ENCODE data around the gene CHST3.
A peak's percentile ranks its signal among the peaks of the same experiment; 100 is the strongest.

Gene CHST3

GRCh38 chr10:72010234-72010973, 46.2 kb downstream of the CHST3 start:
- peak overlapping the region; percentile 78 for H3K4me2 ChIP-seq
- no peaks in the 10 kb centered on the region for H3K36me3 ChIP-seq
- H4K20me1 ChIP-seq, result no peaks in the 10 kb centered on the region
- H3K4me1 ChIP-seq, result peaks cover 95% of the 10 kb centered on the region
- H3K9ac ChIP-seq, result peak overlapping the region; percentile 64
- peaks cover 10% of the 10 kb centered on the region for H3K9me3 ChIP-seq
- no peak for TF ChIP-seq Cebpa-rat (IDR thresholded peaks at IDR 0.05)
- H3K4me3 ChIP-seq, result no peak overlapping the region
- peak overlapping the region; percentile 82 for H3K27ac ChIP-seq
- no peaks in the 10 kb centered on the region for H3K27me3 ChIP-seq

GRCh38 chr10:72011016-72011415, 46.8 kb downstream of the CHST3 start:
- Histone ChIP-seq H3K36me3 (no peaks in the 10 kb centered on the region), H3K4me1 (peaks cover 100% of the 10 kb centered on the region), H3K27ac (no peak overlapping the region), H3K4me2 (peak overlapping the region; percentile 78), H3K9me3 (peaks cover 10% of the 10 kb centered on the region), H3K27me3 (no peaks in the 10 kb centered on the region), H4K20me1 (no peaks in the 10 kb centered on the region), H3K4me3 (no peak overlapping the region), H3K9ac (no peak overlapping the region)
- TF ChIP-seq Cebpa-rat (IDR thresholded peaks at IDR 0.05), result no peak

GRCh38 chr10:72011468-72011867, 47.3 kb downstream of the CHST3 start:
- Histone ChIP-seq H4K20me1 (no peaks in the 10 kb centered on the region), H3K4me2 (peak overlapping the region; percentile 78), H3K9ac (no peak overlapping the region), H3K9me3 (peaks cover 10% of the 10 kb centered on the region), H3K4me3 (no peak overlapping the region), H3K27me3 (no peaks in the 10 kb centered on the region), H3K4me1 (peaks cover 100% of the 10 kb centered on the region), H3K27ac (no peak overlapping the region), H3K36me3 (no peaks in the 10 kb centered on the region)
- TF ChIP-seq Cebpa-rat (IDR thresholded peaks at IDR 0.05), result no peak

GRCh38 chr10:72011976-72012512, 47.8 kb downstream of the CHST3 start:
- no peak overlapping the region for H3K9ac ChIP-seq
- H3K9me3 ChIP-seq, result peaks cover 10% of the 10 kb centered on the region
- H4K20me1 ChIP-seq, result no peaks in the 10 kb centered on the region
- H3K4me2 ChIP-seq, result peak overlapping the region; percentile 78; the same call in 1 of the 2 replicates
- H3K4me3 ChIP-seq, result no peak overlapping the region
- no peaks in the 10 kb centered on the region for H3K27me3 ChIP-seq
- peaks cover 100% of the 10 kb centered on the region for H3K4me1 ChIP-seq
- no peaks in the 10 kb centered on the region for H3K36me3 ChIP-seq
- no peak overlapping the region for H3K27ac ChIP-seq
- TF ChIP-seq Cebpa-rat (IDR thresholded peaks at IDR 0.05), result no peak

- Histone ChIP-seq H3K27me3 (no peaks in the 10 kb centered on the region), H3K4me2 (no peak overlapping the region), H3K9ac (no peak overlapping the region), H3K36me3 (no peaks in the 10 kb centered on the region), H3K4me3 (no peak overlapping the region), H4K20me1 (no peaks in the 10 kb centered on the region), H3K27ac (no peak overlapping the region), H3K9me3 (peaks cover 3% of the 10 kb centered on the region), H3K4me1 (peaks cover 97% of the 10 kb centered on the region)
- no peak for TF ChIP-seq Cebpa-rat (IDR thresholded peaks at IDR 0.05)
Observed at GRCh38 chr10:72012796-72013195, 48.6 kb downstream of the CHST3 start.

- Histone ChIP-seq H3K27ac (no peak overlapping the region), H3K9ac (no peak overlapping the region), H3K36me3 (no peaks in the 10 kb centered on the region), H3K27me3 (no peaks in the 10 kb centered on the region), H3K4me2 (peak overlapping the region; percentile 94), H3K4me3 (no peak overlapping the region), H3K9me3 (no peaks in the 10 kb centered on the region), H4K20me1 (no peaks in the 10 kb centered on the region), H3K4me1 (peaks cover 92% of the 10 kb centered on the region)
- TF ChIP-seq Cebpa-rat (IDR thresholded peaks at IDR 0.05), result no peak
Observed at GRCh38 chr10:72013202-72013945, 49.2 kb downstream of the CHST3 start.

- peak overlapping the region; percentile 94 for H3K4me2 ChIP-seq
- H3K27me3 ChIP-seq, result no peaks in the 10 kb centered on the region
- 0 out of 2 replicates have a peak overlapping the region, but pooled peaks have one; percentile 34 for H3K27ac ChIP-seq
- H3K9ac ChIP-seq, result peak overlapping the region; percentile 32; the same call in 1 of the 2 replicates
- no peaks in the 10 kb centered on the region for H4K20me1 ChIP-seq
- no peak for TF ChIP-seq Cebpa-rat (IDR thresholded peaks at IDR 0.05)
- no peak overlapping the region for H3K4me3 ChIP-seq
- H3K4me1 ChIP-seq, result peaks cover 83% of the 10 kb centered on the region
- H3K36me3 ChIP-seq, result no peaks in the 10 kb centered on the region
- no peaks in the 10 kb centered on the region for H3K9me3 ChIP-seq
Observed at GRCh38 chr10:72014197-72014596, 50.0 kb downstream of the CHST3 start.

GRCh38 chr10:72014785-72015480, 50.7 kb downstream of the CHST3 start:
- no peaks in the 10 kb centered on the region for H3K9me3 ChIP-seq
- H3K27ac ChIP-seq, result 0 out of 2 replicates have a peak overlapping the region, but pooled peaks have one; percentile 35
- H4K20me1 ChIP-seq, result no peaks in the 10 kb centered on the region
- no peaks in the 10 kb centered on the region for H3K27me3 ChIP-seq
- no peak overlapping the region for H3K9ac ChIP-seq
- H3K4me2 ChIP-seq, result peak overlapping the region; percentile 94
- TF ChIP-seq Cebpa-rat (IDR thresholded peaks at IDR 0.05), result peak; percentile 83
- no peaks in the 10 kb centered on the region for H3K36me3 ChIP-seq
- no peak overlapping the region for H3K4me3 ChIP-seq
- H3K4me1 ChIP-seq, result peaks cover 76% of the 10 kb centered on the region

- H3K9me3 ChIP-seq, result no peaks in the 10 kb centered on the region
- no peaks in the 10 kb centered on the region for H4K20me1 ChIP-seq
- no peak for TF ChIP-seq Cebpa-rat (IDR thresholded peaks at IDR 0.05)
- H3K4me2 ChIP-seq, result peak overlapping the region; percentile 94
- no peak overlapping the region for H3K9ac ChIP-seq
- peaks cover 67% of the 10 kb centered on the region for H3K4me1 ChIP-seq
- no peak overlapping the region for H3K4me3 ChIP-seq
- H3K27me3 ChIP-seq, result no peaks in the 10 kb centered on the region
- H3K27ac ChIP-seq, result no peak overlapping the region
- no peaks in the 10 kb centered on the region for H3K36me3 ChIP-seq
Observed at GRCh38 chr10:72015841-72016240, 51.6 kb downstream of the CHST3 start.
